Endothelial cell of umbilical vein (primary cell): ENCODE results near the gene NR0B2. TPM values are rescaled to one million over a fixed set of nuclear protein-coding genes. Genes with fewer than 3 reads are reported as not detected.

Source experiments
- BruUV-seq: library from RNA; stranded (reverse); fragments of 400-500 nt; replicated peaks from 2 replicates; lab custom pipeline; 2021; lab: Mats Ljungman, UMichigan
- CTCF ChIA-PET: fragments of 300-600, 350-600 bp; sonication (Branson Sonifier 250); formaldehyde crosslinking; loops from one replicate; lab custom pipeline; 2021; ENCODE audit warnings: antibody characterized with exemption, inconsistent platforms; lab: Charles Lee
- POLR2A ChIA-PET: fragments of 300-600, 350-600 bp; sonication (Branson Sonifier 250); formaldehyde crosslinking; loops from one replicate; lab custom pipeline; 2021; ENCODE audit warnings: antibody characterized with exemption, inconsistent platforms; lab: Charles Lee
- DNase-seq: peaks from one replicate; pipeline ENCODE4 v3.0.0-alpha.2; 2011; ENCODE audit warnings: low read depth, low spot score
- FAIRE-seq: peaks from 2 replicates; lab custom pipeline; 2011; peaks lifted over from hg19 to GRCh38; lab: Jason Lieb, UNC
- H2AFZ ChIP-seq: 2 replicates; pipeline ENCODE4 v1.6.0; 2012; ENCODE audit warnings: low read depth, low read length, control low read depth, inconsistent platforms
- H3K27ac ChIP-seq: 2 replicates; pipeline ENCODE4 v1.5.1; 2011; ENCODE audit warnings: low read depth, mild to moderate bottlenecking, control low read depth, low read length, moderate library complexity; ENCODE audit not compliant: insufficient read depth
- H3K27me3 ChIP-seq, 2 experiments: 2 replicates each; pipeline versions ENCODE4 v1.6.0 to v1.6.1; 2011; ENCODE audit warnings: low read length in 2 of 2, mixed read lengths in 1 of 2; ENCODE audit not compliant: control insufficient read depth in 2 of 2, insufficient read depth in 2 of 2
- H3K36me3 ChIP-seq, 2 experiments: 2 replicates in 1 of 2; 3 replicates in 1 of 2; pipeline ENCODE4 v1.5.1; 2011; ENCODE audit warnings: low read length in 2 of 2, mild to moderate bottlenecking in 1 of 2, moderate library complexity in 1 of 2; ENCODE audit not compliant: control insufficient read depth in 2 of 2, insufficient read depth in 2 of 2; ENCODE audit errors: extremely low read depth in 1 of 2
- H3K4me1 ChIP-seq: 3 replicates; pipeline ENCODE4 v1.5.1; 2011; ENCODE audit warnings: mild to moderate bottlenecking, low read length; ENCODE audit not compliant: control insufficient read depth, insufficient read depth; ENCODE audit errors: extremely low read depth
- H3K4me2 ChIP-seq: 2 replicates; pipeline ENCODE4 v1.6.1; 2011; ENCODE audit warnings: low read length, control low read depth, mixed read lengths; ENCODE audit not compliant: insufficient read depth
- H3K4me3 ChIP-seq, 3 experiments: fragments of 200-600 bp in 1 of 3; sonication (generic), shearing (Covaris generic) in 1 of 3; replicated peaks in 1 of 3; 2 replicates each; pipeline ENCODE4 v1.5.1; 2011 to 2016; ENCODE audit warnings: control low read depth in 3 of 3, low read length in 3 of 3, mild to moderate bottlenecking in 2 of 3, inconsistent platforms in 1 of 3, low read depth in 1 of 3, moderate library complexity in 1 of 3; ENCODE audit not compliant: insufficient read depth in 1 of 3
- H3K79me2 ChIP-seq: 2 replicates; pipeline ENCODE4 v1.6.0; 2012; ENCODE audit warnings: low read length, inconsistent platforms; ENCODE audit not compliant: control insufficient read depth, insufficient read depth
- H3K9ac ChIP-seq: replicated peaks from 2 replicates; pipeline ENCODE3; 2011; ENCODE audit warnings: low read length, control low read depth; ENCODE audit not compliant: insufficient read depth; ENCODE audit errors: extremely low read depth
- H3K9me1 ChIP-seq: replicated peaks from 3 replicates; pipeline ENCODE4 v1.6.0; 2011; ENCODE audit warnings: mild to moderate bottlenecking, low read length; ENCODE audit not compliant: control insufficient read depth, insufficient read depth; ENCODE audit errors: extremely low read depth
- H3K9me3 ChIP-seq: replicated peaks from 2 replicates; pipeline ENCODE4 v1.5.1; 2012; ENCODE audit warnings: low read length, inconsistent platforms; ENCODE audit not compliant: control insufficient read depth, insufficient read depth
- H4K20me1 ChIP-seq: replicated peaks from 2 replicates; pipeline ENCODE3; 2011; ENCODE audit warnings: mild to moderate bottlenecking, low read length; ENCODE audit not compliant: control insufficient read depth, insufficient read depth; ENCODE audit errors: extremely low read depth
- EZH2 ChIP-seq: IDR thresholded peaks from 2 replicates; pipeline ENCODE4 v1.6.1; 2012; ENCODE audit warnings: borderline replicate concordance, low read depth, mild to moderate bottlenecking, moderate library complexity, low read length, inconsistent platforms; ENCODE audit not compliant: severe bottlenecking
- FOS ChIP-seq: IDR thresholded peaks from 2 replicates; pipeline ENCODE4 v1.6.1; 2011; ENCODE audit warnings: mild to moderate bottlenecking, low read length, moderate library complexity, borderline replicate concordance; ENCODE audit not compliant: insufficient read depth
- GATA2 ChIP-seq: IDR thresholded peaks from 2 replicates; pipeline ENCODE4 v1.7.0; 2011; ENCODE audit warnings: low read depth, mild to moderate bottlenecking, moderate library complexity, mixed read lengths, low read length; ENCODE audit not compliant: insufficient read length, insufficient read depth
- JUN ChIP-seq: IDR thresholded peaks from 2 replicates; pipeline ENCODE4 v1.6.1; 2011; ENCODE audit warnings: borderline replicate concordance, low read depth; ENCODE audit not compliant: insufficient read length, insufficient read depth
- MYC ChIP-seq: IDR thresholded peaks from one replicate; pipeline ENCODE4 v1.6.1; 2011; ENCODE audit warnings: mild to moderate bottlenecking, low read depth, low read length
- POLR2A ChIP-seq: IDR thresholded peaks from 2 replicates; pipeline ENCODE4 v1.6.1; 2012; ENCODE audit warnings: low read depth, mild to moderate bottlenecking, control low read depth, low read length
- POLR2AphosphoS5 ChIP-seq: IDR thresholded peaks from 2 replicates; pipeline ENCODE4 v1.6.1; 2012; ENCODE audit warnings: low read depth, mild to moderate bottlenecking, control low read depth, low read length, moderate library complexity; ENCODE audit not compliant: insufficient read depth
- dilution Hi-C: fragments of 300-500 bp; cut with MboI; formaldehyde crosslinking; loops from one replicate; pipeline ENCODE4 v1.15.0; 2019; ENCODE audit warnings: low sequenced_read_pairs; ENCODE audit not compliant: extremely low pct_ligation_motif_present
- intact Hi-C: fragments of 100-400 bp; cut with micrococcal nuclease; formaldehyde crosslinking; loops from one replicate; pipeline ENCODE4 v1.10.0; 2022
- polyA plus RNA-seq, 4 experiments: library from polyadenylated mRNA; depleted of rRNA in 3 of 4; stranded (reverse) in 3 of 4; unstranded in 1 of 4; fragments of >200 nt; gene quantifications; 2 replicates each; pipeline versions ENCODE4 v1.2.1 to v1.2.3, GENCODE V29; 2011 to 2012; ENCODE audit warnings: missing spikeins in 1 of 4
- total RNA-seq: library from RNA; stranded (reverse); gene quantifications from 2 replicates; pipeline ENCODE4 v1.2.3, GENCODE V29; 2021
- TF ChIP-seq, protein P1 (sequence below): IDR thresholded peaks from 2 replicates; pipeline ENCODE4 v1.6.1; 2011; ENCODE audit not compliant: insufficient read depth, insufficient read length
- TF ChIP-seq, protein P2 (sequence below), 2 donors: IDR thresholded peaks; 1 replicate in 1 of 2; 2 replicates in 1 of 2; pipeline ENCODE4 v1.5.1; 2011; ENCODE audit warnings: low read length in 2 of 2, mild to moderate bottlenecking in 2 of 2, moderate library complexity in 2 of 2, control low read depth in 1 of 2, inconsistent platforms in 1 of 2, low read depth in 1 of 2; ENCODE audit not compliant: insufficient read depth in 1 of 2; ENCODE audit errors: extremely low read depth in 1 of 2

The NR0B2 gene
- total and polyA plus RNA-seq, 2 donors (not counting 3 experiments of a cell fraction or from before 2014, with no cell fraction given), result not detected

DNA sequence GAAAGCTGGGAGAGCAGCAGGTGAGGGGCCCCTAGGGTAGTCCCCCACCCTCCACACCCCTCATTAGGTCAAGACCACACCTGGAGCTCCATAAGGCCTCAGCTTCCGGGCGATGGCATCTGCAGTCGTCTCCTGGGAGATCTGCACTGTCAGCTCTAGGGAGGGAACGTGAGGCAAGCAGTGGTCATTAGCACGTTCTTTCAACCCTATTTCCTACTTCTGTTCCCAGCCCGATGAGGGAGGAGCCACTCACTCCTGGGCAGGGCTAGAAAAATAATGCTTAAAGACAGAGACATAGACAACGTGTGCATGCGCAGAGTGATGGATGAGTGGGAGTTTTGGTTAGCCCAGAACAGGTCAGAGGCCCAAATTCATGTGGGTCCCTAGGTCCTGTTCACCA lies 36.8 kb upstream of the NR0B2 start:
- no peak for TF ChIP-seq GATA2
- no peak for TF ChIP-seq EZH2
- TF ChIP-seq POLR2A, result no peak
- no peak for TF ChIP-seq FOS
- TF ChIP-seq JUN, result no peak
- TF ChIP-seq MYC, result no peak
- TF ChIP-seq, protein P1, sequence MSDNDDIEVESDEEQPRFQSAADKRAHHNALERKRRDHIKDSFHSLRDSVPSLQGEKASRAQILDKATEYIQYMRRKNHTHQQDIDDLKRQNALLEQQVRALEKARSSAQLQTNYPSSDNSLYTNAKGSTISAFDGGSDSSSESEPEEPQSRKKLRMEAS, result no peak
- TF ChIP-seq POLR2AphosphoS5, result no peak
- TF ChIP-seq, protein P2, sequence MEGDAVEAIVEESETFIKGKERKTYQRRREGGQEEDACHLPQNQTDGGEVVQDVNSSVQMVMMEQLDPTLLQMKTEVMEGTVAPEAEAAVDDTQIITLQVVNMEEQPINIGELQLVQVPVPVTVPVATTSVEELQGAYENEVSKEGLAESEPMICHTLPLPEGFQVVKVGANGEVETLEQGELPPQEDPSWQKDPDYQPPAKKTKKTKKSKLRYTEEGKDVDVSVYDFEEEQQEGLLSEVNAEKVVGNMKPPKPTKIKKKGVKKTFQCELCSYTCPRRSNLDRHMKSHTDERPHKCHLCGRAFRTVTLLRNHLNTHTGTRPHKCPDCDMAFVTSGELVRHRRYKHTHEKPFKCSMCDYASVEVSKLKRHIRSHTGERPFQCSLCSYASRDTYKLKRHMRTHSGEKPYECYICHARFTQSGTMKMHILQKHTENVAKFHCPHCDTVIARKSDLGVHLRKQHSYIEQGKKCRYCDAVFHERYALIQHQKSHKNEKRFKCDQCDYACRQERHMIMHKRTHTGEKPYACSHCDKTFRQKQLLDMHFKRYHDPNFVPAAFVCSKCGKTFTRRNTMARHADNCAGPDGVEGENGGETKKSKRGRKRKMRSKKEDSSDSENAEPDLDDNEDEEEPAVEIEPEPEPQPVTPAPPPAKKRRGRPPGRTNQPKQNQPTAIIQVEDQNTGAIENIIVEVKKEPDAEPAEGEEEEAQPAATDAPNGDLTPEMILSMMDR (IDR thresholded peaks at IDR 0.05; ENCODE audit: extremely low read depth in 1 of 2, insufficient read depth in 1 of 2, low read depth in 1 of 2, low read length in 2 of 2), result no peak
- no peak for DNase-seq
- no peaks in the 10 kb centered on the region for H4K20me1 ChIP-seq
- no peak overlapping the region for H3K4me2 ChIP-seq
- H3K79me2 ChIP-seq, result no peaks in the 10 kb centered on the region
- H3K36me3 ChIP-seq, result peaks cover 5 to 10% of the 10 kb centered on the region in 2 experiments
- no peaks in the 10 kb centered on the region for H3K9me1 ChIP-seq
- H3K4me3 ChIP-seq, result no peak overlapping the region
- POLR2A ChIA-PET, result no interaction called here
- no peak overlapping the region for H2AFZ ChIP-seq
- H3K9ac ChIP-seq, result no peak overlapping the region
- dilution Hi-C loops, result no loop called here
- H3K27ac ChIP-seq, result no peak overlapping the region
- H3K4me1 ChIP-seq, result peaks cover 8% of the 10 kb centered on the region
- CTCF ChIA-PET, result interaction anchor here (1.1 to 1.5 kb wide), 3 partner anchors 10 to 13 kb away, joined by 3 to 4 read pairs (median 3); no protein-coding TSS in a partner anchor
- BruUV-seq, result no TSS peak
- H3K9me3 ChIP-seq, result no peaks in the 10 kb centered on the region
- intact Hi-C loops, result no loop called here
- no peaks in the 10 kb centered on the region for H3K27me3 ChIP-seq
- no peak for FAIRE-seq
